Esophagus squamous epithelium (tissue), 5 donors: ENCODE data around the gene LILRA1. TPM values are rescaled to one million over a fixed set of nuclear protein-coding genes. Genes with fewer than 3 reads are reported as not detected.

Source experiments
- DNase-seq: peaks from one replicate; lab custom pipeline; 2025; lab: John Stamatoyannopoulos, UW
- H3K27ac ChIP-seq, 4 donors: fragments of 200-600 bp; sonication (generic); one replicate each; pipeline ENCODE4 v1.5.1; 2016 to 2019; ENCODE audit warnings: mild to moderate bottlenecking in 1 of 4
- H3K27me3 ChIP-seq, 4 donors: fragments of 200-600 bp; sonication (generic); 1 replicate in 3 of 4; 2 replicates in 1 of 4; pipeline versions ENCODE4 v1.5.1 to v1.6.0; 2017 to 2021; ENCODE audit warnings: antibody characterized with exemption in 1 of 4
- H3K36me3 ChIP-seq, 3 donors: fragments of 200-600 bp; sonication (generic); one replicate each; pipeline ENCODE4 v1.5.1; 2016 to 2019
- H3K4me1 ChIP-seq, 3 donors: fragments of 200-600 bp; sonication (generic); one replicate each; pipeline ENCODE4 v1.5.1; 2017 to 2019
- H3K4me3 ChIP-seq, 4 donors: fragments of 200-600 bp; sonication (generic); 1 replicate in 3 of 4; 2 replicates in 1 of 4; pipeline ENCODE4 v1.5.1; 2016 to 2019; ENCODE audit warnings: mild to moderate bottlenecking in 2 of 4, moderate library complexity in 1 of 4
- H3K9me3 ChIP-seq, 3 donors: fragments of 200-600 bp; sonication (generic); one replicate each; pipeline ENCODE4 v1.5.1; 2016 to 2019
- POLR2A ChIP-seq, 4 donors: fragments of 450-650 bp; IDR thresholded peaks; one replicate each; pipeline ENCODE4 v1.6.1; 2017; ENCODE audit warnings: antibody characterized with exemption in 4 of 4, mild to moderate bottlenecking in 4 of 4, moderate library complexity in 3 of 4
- WGBS, 2 donors: methylation state at CpG; one replicate each; pipeline ENCODE4 v1.1.5; 2018; 5-methylcytosine and 5-hydroxymethylcytosine counted together
- intact Hi-C: fragments of 100-400 bp; cut with DNase I; formaldehyde crosslinking; loops from one replicate; pipeline ENCODE4 v1.15.0; 2022
- total RNA-seq, 4 donors: library from RNA; depleted of rRNA; stranded (reverse); fragments of >200 nt; gene quantifications; one replicate each; pipeline ENCODE4 v1.1.0, GENCODE V29; 2016
- TF ChIP-seq, protein P1 (sequence below), 6 experiments: fragments of 450-650 bp in 4 of 6; fragments of 200-600 bp in 2 of 6; sonication (generic) in 2 of 6; IDR thresholded peaks; one replicate each; pipeline ENCODE4 v1.5.1; 2016 to 2019; ENCODE audit warnings: antibody characterized with exemption in 6 of 6, mild to moderate bottlenecking in 4 of 6, moderate library complexity in 4 of 6
- donor health status: DM: yes; HTN: yes; CAD: no.

Gene LILRA1
- total RNA-seq, 4 donors from 2014 or later = 0.38 to 1.1 (median 0.82) TPM

DNA sequence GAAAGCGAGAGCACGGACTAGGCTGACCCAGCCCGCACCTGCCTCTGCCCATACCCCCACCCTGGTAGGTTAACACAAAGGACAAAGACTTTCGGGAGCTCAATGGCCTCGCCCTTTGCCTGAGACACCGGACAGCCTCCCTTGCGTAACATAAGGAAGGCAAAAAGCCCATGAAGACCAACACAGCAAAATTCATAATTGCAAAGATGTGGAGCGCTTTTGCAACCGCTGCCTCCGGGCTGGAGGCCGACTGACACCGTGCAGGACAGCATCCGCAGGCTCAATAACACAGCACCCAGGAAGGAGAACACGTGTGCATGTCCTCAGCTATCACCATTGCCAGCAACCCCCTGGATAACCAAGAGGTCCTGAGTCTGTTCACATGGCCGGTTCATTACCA lies 15.4 kb downstream of the LILRA1 start:
- no peaks in the 10 kb centered on the region for H3K36me3 ChIP-seq
- H3K4me3 ChIP-seq = no peak overlapping the region
- H3K4me1 ChIP-seq = no peaks in the 10 kb centered on the region
- DNase-seq = no peak
- peaks cover 0 to 16% (median 0%) of the 10 kb centered on the region in 3 donors for H3K9me3 ChIP-seq
- no peak overlapping the region for H3K27ac ChIP-seq
- intact Hi-C loops = no loop called here
- peaks cover 0 to 17% (median 0%) of the 10 kb centered on the region in 4 donors for H3K27me3 ChIP-seq
- 70 to 93% methylated on average over 2 to 10 of the region's 15 CpGs for WGBS, 2 donors
- no peak for TF ChIP-seq POLR2A (IDR thresholded peaks at IDR 0.05)
- TF ChIP-seq, protein P1, sequence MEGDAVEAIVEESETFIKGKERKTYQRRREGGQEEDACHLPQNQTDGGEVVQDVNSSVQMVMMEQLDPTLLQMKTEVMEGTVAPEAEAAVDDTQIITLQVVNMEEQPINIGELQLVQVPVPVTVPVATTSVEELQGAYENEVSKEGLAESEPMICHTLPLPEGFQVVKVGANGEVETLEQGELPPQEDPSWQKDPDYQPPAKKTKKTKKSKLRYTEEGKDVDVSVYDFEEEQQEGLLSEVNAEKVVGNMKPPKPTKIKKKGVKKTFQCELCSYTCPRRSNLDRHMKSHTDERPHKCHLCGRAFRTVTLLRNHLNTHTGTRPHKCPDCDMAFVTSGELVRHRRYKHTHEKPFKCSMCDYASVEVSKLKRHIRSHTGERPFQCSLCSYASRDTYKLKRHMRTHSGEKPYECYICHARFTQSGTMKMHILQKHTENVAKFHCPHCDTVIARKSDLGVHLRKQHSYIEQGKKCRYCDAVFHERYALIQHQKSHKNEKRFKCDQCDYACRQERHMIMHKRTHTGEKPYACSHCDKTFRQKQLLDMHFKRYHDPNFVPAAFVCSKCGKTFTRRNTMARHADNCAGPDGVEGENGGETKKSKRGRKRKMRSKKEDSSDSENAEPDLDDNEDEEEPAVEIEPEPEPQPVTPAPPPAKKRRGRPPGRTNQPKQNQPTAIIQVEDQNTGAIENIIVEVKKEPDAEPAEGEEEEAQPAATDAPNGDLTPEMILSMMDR (IDR thresholded peaks at IDR 0.05) = no peak

DNA sequence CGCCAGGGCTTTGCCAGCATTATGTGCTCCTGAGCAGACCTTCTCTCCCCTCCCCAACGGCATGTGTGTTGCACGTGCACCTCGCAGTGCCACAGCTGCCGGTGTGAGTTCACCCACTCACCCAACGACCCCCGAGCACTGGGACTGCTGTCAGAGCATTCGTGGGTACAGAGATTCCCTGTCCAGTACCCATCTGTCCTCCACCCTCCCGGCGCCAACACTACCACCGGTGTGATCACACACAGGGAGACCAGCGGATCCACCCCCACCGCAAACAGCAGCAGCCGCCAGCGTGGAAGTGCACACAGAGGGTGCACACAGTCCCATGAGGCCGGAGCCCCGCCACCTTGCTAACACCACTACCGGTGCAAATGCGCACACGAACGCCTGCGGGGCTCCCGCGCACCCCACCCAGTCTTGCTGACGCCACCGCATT lies 15.9 kb downstream of the LILRA1 start:
- H3K9me3 ChIP-seq = peaks cover 0 to 16% (median 0%) of the 10 kb centered on the region in 3 donors
- DNase-seq = no peak
- no peak overlapping the region for H3K27ac ChIP-seq
- H3K36me3 ChIP-seq = no peaks in the 10 kb centered on the region
- TF ChIP-seq POLR2A (IDR thresholded peaks at IDR 0.05) = no peak
- TF ChIP-seq, protein P1 (IDR thresholded peaks at IDR 0.05) = no peak
- H3K27me3 ChIP-seq = peaks cover 0 to 17% (median 0%) of the 10 kb centered on the region in 4 donors
- H3K4me3 ChIP-seq = no peak overlapping the region
- H3K4me1 ChIP-seq = no peaks in the 10 kb centered on the region
- 89 to 100% methylated on average over 7 to 13 of the region's 26 CpGs for WGBS, 2 donors
- intact Hi-C loops = no loop called here

DNA sequence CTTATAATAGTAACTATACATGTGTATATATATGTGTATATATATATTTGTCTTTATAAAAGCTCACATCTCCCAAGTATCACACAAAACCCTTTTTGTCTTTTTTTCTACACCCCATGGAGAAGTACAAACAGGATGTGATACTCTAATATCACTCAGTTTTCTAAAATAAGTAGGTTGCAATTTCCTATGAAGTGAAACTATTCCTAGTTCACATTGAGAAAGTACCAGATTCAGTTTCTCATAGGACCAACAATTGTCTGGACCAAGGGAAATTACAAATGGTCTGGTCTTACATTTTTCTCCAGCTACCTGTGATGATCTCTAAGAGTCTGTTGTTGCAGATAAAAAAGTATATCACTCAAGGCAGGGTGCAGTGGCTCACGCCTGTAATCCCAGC lies 19.0 kb downstream of the LILRA1 start:
- H3K4me1 ChIP-seq = no peaks in the 10 kb centered on the region
- DNase-seq = no peak
- 75 to 91% methylated on average over 1 of the region's 1 CpG for WGBS, 2 donors

DNA sequence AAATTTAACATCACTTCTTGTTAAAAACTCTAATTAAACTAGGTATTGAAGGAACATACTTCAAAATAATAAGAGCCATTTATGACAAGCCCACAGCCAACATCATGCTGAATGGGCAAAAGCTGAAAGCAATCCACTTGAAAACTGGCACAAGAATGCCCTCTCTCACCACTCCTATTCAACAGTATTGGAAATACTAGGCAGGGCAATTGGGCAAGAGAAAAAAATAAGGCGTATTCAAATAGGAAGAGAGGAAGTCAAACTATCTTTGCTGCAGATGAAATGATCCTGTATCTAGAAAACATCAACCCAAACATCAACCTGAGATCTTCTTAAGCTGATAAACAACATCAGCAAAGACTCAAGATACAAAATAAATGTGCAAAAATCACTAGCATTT lies 21.3 kb downstream of the LILRA1 start:
- 77 to 82% methylated on average over 1 of the region's 1 CpG for WGBS, 2 donors
- TF ChIP-seq POLR2A (IDR thresholded peaks at IDR 0.05) = no peak
- TF ChIP-seq, protein P1 (IDR thresholded peaks at IDR 0.05) = no peak
- Histone ChIP-seq H3K4me1 (no peaks in the 10 kb centered on the region), H3K27me3 (no peaks in the 10 kb centered on the region), H3K4me3 (no peak overlapping the region), H3K27ac (no peak overlapping the region), H3K9me3 (peaks cover 0 to 3% (median 0%) of the 10 kb centered on the region in 3 donors), H3K36me3 (no peaks in the 10 kb centered on the region)
- no peak for DNase-seq
- intact Hi-C loops = no loop called here

More for the DNA sequence above, 19.0 kb downstream of the LILRA1 start:
- intact Hi-C loops = no loop called here
- Histone ChIP-seq H3K36me3 (no peaks in the 10 kb centered on the region), H3K27ac (no peak overlapping the region), H3K4me3 (no peak overlapping the region), H3K9me3 (peaks cover 0 to 16% (median 0%) of the 10 kb centered on the region in 3 donors), H3K27me3 (peaks cover 0 to 8% (median 0%) of the 10 kb centered on the region in 4 donors)
- no peak for TF ChIP-seq POLR2A (IDR thresholded peaks at IDR 0.05)
- TF ChIP-seq, protein P1 (IDR thresholded peaks at IDR 0.05) = no peak

DNA sequence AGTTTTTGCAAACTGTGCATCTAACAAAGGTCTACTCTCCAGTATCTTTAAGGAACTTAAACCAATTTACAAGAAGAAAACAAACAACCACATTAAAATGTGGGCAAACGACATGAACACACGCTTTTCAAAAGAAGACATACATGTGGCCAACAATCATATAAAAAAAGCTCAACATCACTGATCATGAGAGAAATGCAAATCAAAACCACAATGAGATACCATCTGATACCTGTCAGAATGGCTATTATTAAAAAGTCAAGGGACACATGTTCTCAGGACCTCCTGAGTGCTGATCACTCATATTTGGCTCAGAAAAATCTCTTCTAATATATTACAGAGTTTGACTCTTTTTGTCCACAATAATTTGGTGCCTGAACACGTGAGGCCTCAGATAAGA lies 22.6 kb downstream of the LILRA1 start:
- DNase-seq = no peak
- Histone ChIP-seq H3K36me3 (no peaks in the 10 kb centered on the region), H3K27me3 (no peaks in the 10 kb centered on the region), H3K27ac (no peak overlapping the region), H3K4me3 (no peak overlapping the region), H3K9me3 (no peaks in the 10 kb centered on the region), H3K4me1 (no peaks in the 10 kb centered on the region)
- TF ChIP-seq, protein P1 (IDR thresholded peaks at IDR 0.05) = no peak
- TF ChIP-seq POLR2A (IDR thresholded peaks at IDR 0.05) = no peak
- 42 to 57% methylated on average over 3 of the region's 3 CpGs for WGBS, 2 donors
- intact Hi-C loops = no loop called here
